Measurements from ENCODE around the gene ENPP6.

The ENPP6 gene

GRCh38 chr4:184248216-184248615 lies 30.5 kb upstream of the ENPP6 start:
- Histone ChIP-seq H3K4me1 (ENCODE audit: insufficient read depth, low read length, severe bottlenecking) (no peaks in the 10 kb centered on the region), H3K27me3 (ENCODE audit: insufficient read depth, low read length) (no peaks in the 10 kb centered on the region), H3K4me3 (ENCODE audit: low read depth, low read length, poor library complexity, severe bottlenecking) (no peak overlapping the region), H3K9me3 (ENCODE audit: low read length) (no peaks in the 10 kb centered on the region), H3K27ac (ENCODE audit: low read depth, low read length, poor library complexity, severe bottlenecking) (no peak overlapping the region), H3K9ac (ENCODE audit: low read length) (no peak overlapping the region), H2AFZ (ENCODE audit: low read length) (no peak overlapping the region), H3K4me2 (ENCODE audit: low read length) (no peak overlapping the region), H3K9me2 (ENCODE audit: low read depth, low read length) (no peaks in the 10 kb centered on the region), H3K36me3 (ENCODE audit: insufficient read depth, low read length) (no peaks in the 10 kb centered on the region), H4K20me1 (ENCODE audit: insufficient read depth, low read length) (no peaks in the 10 kb centered on the region), H3K79me2 (ENCODE audit: insufficient read depth, low read length) (no peaks in the 10 kb centered on the region), H3F3A (ENCODE audit: insufficient read depth, low read length) (no peaks in the 10 kb centered on the region)
- TF ChIP-seq EZH2 (IDR thresholded peaks at IDR 0.05; ENCODE audit: borderline replicate concordance, low read length) (no peak), CTCF (IDR thresholded peaks at IDR 0.05; ENCODE audit: low read length) (no peak)

- Histone ChIP-seq H4K20me1 (ENCODE audit: insufficient read depth, low read length) (no peaks in the 10 kb centered on the region), H3F3A (ENCODE audit: insufficient read depth, low read length) (no peaks in the 10 kb centered on the region), H3K36me3 (ENCODE audit: insufficient read depth, low read length) (no peaks in the 10 kb centered on the region), H3K9me3 (ENCODE audit: low read length) (no peaks in the 10 kb centered on the region), H3K27me3 (ENCODE audit: insufficient read depth, low read length) (no peaks in the 10 kb centered on the region), H3K9me2 (ENCODE audit: low read depth, low read length) (no peaks in the 10 kb centered on the region), H3K9ac (ENCODE audit: low read length) (no peak overlapping the region), H2AFZ (ENCODE audit: low read length) (no peak overlapping the region), H3K27ac (ENCODE audit: low read depth, low read length, poor library complexity, severe bottlenecking) (no peak overlapping the region), H3K4me3 (ENCODE audit: low read depth, low read length, poor library complexity, severe bottlenecking) (no peak overlapping the region), H3K4me2 (ENCODE audit: low read length) (no peak overlapping the region), H3K79me2 (ENCODE audit: insufficient read depth, low read length) (no peaks in the 10 kb centered on the region), H3K4me1 (ENCODE audit: insufficient read depth, low read length, severe bottlenecking) (no peaks in the 10 kb centered on the region)
- TF ChIP-seq EZH2 (IDR thresholded peaks at IDR 0.05; ENCODE audit: borderline replicate concordance, low read length) (no peak), CTCF (IDR thresholded peaks at IDR 0.05; ENCODE audit: low read length) (no peak)
These were observed 29.7 kb upstream of the ENPP6 start for GRCh38 chr4:184247421-184247820.

GRCh38 chr4:184246426-184246825 lies 28.8 kb upstream of the ENPP6 start:
- Histone ChIP-seq H4K20me1 (ENCODE audit: insufficient read depth, low read length) (no peaks in the 10 kb centered on the region), H3K79me2 (ENCODE audit: insufficient read depth, low read length) (no peaks in the 10 kb centered on the region)

More at GRCh38 chr4:184246426-184246825, 28.8 kb upstream of the ENPP6 start:
- Histone ChIP-seq H3F3A (ENCODE audit: insufficient read depth, low read length) (no peaks in the 10 kb centered on the region), H3K27ac (ENCODE audit: low read depth, low read length, poor library complexity, severe bottlenecking) (no peak overlapping the region), H3K9me3 (ENCODE audit: low read length) (no peaks in the 10 kb centered on the region), H3K4me3 (ENCODE audit: low read depth, low read length, poor library complexity, severe bottlenecking) (no peak overlapping the region), H3K9ac (ENCODE audit: low read length) (no peak overlapping the region), H3K9me2 (ENCODE audit: low read depth, low read length) (no peaks in the 10 kb centered on the region), H3K4me2 (ENCODE audit: low read length) (no peak overlapping the region), H3K36me3 (ENCODE audit: insufficient read depth, low read length) (no peaks in the 10 kb centered on the region), H3K4me1 (ENCODE audit: insufficient read depth, low read length, severe bottlenecking) (no peaks in the 10 kb centered on the region), H3K27me3 (ENCODE audit: insufficient read depth, low read length) (no peaks in the 10 kb centered on the region), H2AFZ (ENCODE audit: low read length) (no peak overlapping the region)
- TF ChIP-seq CTCF (IDR thresholded peaks at IDR 0.05; ENCODE audit: low read length), result no peak
- no peak for TF ChIP-seq EZH2 (IDR thresholded peaks at IDR 0.05; ENCODE audit: borderline replicate concordance, low read length)
